ENCODE measurements around the gene DKKL1.

DNA sequence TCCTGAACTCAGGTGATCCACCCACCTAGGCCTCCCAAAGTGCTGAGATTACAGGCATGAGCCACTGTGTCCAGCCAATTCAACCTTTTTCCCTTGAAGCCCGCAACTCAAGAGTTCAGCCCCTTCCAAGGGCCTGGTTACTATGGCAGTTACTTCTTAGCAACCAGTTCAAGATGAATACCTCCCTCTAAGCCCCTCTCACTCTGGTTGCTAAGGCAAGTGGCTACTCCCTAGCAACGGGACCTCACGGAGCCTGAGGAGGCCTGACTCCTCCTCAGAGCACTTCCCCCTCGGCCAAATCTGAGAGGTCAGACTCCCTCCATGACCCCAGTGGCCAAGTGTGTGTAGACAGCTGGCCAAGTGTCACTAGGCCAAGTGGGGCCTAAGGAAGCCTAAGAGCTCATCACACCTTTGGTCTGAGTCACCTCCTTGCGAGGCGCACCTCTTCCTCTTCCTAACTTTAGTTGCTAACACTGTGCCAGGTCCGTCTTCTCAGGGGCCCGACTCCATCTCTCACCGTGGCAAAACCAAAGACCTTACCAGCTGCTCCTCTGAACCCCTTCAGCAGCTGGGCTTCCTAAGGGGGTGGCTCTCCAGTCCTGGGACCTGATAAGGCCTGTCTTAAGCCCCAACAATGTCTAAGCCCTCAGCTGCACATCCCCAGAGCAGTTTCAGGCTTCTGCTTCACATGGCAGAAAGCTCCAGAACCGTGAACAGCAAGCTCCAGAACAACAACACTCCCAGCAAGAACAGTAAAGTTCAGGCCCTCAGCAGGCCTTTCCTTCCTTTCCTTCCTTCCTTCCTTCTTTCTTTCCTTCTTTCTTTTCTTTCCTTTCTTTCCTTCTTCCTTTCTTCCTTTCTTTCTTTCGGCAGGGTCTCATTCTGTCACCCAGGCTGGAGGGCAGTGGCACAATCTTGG lies 18.9 kb upstream of the DKKL1 start:
- TF ChIP-seq, protein P1, sequence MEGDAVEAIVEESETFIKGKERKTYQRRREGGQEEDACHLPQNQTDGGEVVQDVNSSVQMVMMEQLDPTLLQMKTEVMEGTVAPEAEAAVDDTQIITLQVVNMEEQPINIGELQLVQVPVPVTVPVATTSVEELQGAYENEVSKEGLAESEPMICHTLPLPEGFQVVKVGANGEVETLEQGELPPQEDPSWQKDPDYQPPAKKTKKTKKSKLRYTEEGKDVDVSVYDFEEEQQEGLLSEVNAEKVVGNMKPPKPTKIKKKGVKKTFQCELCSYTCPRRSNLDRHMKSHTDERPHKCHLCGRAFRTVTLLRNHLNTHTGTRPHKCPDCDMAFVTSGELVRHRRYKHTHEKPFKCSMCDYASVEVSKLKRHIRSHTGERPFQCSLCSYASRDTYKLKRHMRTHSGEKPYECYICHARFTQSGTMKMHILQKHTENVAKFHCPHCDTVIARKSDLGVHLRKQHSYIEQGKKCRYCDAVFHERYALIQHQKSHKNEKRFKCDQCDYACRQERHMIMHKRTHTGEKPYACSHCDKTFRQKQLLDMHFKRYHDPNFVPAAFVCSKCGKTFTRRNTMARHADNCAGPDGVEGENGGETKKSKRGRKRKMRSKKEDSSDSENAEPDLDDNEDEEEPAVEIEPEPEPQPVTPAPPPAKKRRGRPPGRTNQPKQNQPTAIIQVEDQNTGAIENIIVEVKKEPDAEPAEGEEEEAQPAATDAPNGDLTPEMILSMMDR (conservative IDR thresholded peaks at IDR 0.05; ENCODE audit: low read depth in 2 of 2) = no peak
- TF ChIP-seq EZH2phosphoT487 (IDR thresholded peaks at IDR 0.05; ENCODE audit: unreplicated experiment) (no peak), EZH2 (IDR thresholded peaks at IDR 0.05; ENCODE audit: low read depth, unreplicated experiment) (no peak), POLR2AphosphoS5 (IDR thresholded peaks at IDR 0.05; ENCODE audit: low read depth) (no peak), STAT1 (IDR thresholded peaks at IDR 0.05; ENCODE audit: unreplicated experiment) (no peak), JUNB (IDR thresholded peaks at IDR 0.05; ENCODE audit: unreplicated experiment) (no peak)

Data from GM23338 (cell line).